ENCODE results near the gene TLL1.

Gene TLL1

DNA sequence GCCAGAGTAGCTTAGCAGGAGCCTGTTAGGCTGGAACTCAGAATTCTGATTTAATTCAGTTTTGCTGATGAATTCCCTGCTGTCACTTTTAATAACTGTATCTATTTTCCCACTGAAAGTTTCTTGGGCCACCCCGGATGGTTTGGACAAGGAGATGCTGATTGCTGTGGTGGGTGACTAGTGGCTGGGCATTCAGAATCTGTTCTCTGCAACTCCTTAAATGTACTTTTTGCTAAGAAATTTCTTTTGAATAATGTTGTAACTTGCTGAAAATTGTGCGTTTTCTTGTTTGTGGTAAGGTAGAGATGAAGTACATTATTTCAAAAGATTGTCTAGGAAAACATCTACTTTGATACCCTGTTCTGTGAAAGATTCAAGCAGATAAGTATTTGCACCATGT lies 2.4 kb downstream of the TLL1 start:
- TF ChIP-seq, protein P1, sequence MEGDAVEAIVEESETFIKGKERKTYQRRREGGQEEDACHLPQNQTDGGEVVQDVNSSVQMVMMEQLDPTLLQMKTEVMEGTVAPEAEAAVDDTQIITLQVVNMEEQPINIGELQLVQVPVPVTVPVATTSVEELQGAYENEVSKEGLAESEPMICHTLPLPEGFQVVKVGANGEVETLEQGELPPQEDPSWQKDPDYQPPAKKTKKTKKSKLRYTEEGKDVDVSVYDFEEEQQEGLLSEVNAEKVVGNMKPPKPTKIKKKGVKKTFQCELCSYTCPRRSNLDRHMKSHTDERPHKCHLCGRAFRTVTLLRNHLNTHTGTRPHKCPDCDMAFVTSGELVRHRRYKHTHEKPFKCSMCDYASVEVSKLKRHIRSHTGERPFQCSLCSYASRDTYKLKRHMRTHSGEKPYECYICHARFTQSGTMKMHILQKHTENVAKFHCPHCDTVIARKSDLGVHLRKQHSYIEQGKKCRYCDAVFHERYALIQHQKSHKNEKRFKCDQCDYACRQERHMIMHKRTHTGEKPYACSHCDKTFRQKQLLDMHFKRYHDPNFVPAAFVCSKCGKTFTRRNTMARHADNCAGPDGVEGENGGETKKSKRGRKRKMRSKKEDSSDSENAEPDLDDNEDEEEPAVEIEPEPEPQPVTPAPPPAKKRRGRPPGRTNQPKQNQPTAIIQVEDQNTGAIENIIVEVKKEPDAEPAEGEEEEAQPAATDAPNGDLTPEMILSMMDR (IDR thresholded peaks at IDR 0.05; ENCODE audit: borderline replicate concordance, control extremely low read depth, extremely low read depth, insufficient read depth, missing control alignments) = no peak
- in situ Hi-C loops (cut with MboI; ENCODE audit: low sequenced_read_pairs, unreplicated experiment) = no loop called here
- no peak for DNase-seq (ENCODE audit: low spot score)

DNA sequence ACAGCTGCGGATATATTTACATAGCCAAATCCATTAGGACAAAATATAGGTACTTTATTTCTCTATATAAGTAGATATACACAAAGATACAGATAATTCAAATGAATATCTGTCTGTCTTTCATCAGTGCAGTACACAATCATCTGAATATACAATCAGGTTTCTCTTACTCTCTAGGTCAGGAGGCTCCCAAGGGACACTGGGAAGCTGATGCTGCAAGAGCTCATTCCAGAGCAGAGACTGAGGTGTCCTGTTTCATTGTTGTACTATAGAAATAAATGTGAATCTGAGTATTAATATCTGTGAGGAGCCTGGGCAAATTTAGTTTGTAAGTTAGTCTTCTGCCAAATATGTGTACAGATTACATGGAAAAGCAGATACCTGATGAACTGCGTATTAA lies 4.2 kb downstream of the TLL1 start:
- in situ Hi-C loops (cut with MboI; ENCODE audit: low sequenced_read_pairs, unreplicated experiment) = no loop called here
- TF ChIP-seq, protein P1 (IDR thresholded peaks at IDR 0.05; ENCODE audit: borderline replicate concordance, control extremely low read depth, extremely low read depth, insufficient read depth, missing control alignments) = no peak
- no peak for DNase-seq (ENCODE audit: low spot score)

DNA sequence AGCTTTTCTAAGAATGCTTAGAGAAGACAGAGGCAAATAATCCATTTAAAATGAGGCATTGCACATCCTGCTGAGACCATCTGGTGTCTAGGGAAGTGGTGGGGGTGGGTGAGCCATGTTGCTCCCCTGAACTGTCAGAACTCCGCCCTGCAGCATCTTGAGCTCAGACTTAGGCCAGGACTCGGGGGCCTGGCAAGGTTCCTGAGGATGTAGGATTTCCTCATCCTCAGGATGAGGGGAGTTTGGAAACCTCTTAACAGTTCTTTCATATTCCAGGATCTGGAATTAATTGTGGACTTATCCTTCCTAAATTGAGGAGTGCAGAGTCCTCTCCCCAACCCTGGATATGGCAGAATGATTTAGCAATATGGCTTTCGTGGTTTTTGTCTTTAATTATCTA lies 6.6 kb downstream of the TLL1 start:
- in situ Hi-C loops (cut with MboI; ENCODE audit: low sequenced_read_pairs, unreplicated experiment) = no loop called here
- DNase-seq (ENCODE audit: low spot score) = no peak
- TF ChIP-seq, protein P1 (IDR thresholded peaks at IDR 0.05; ENCODE audit: borderline replicate concordance, control extremely low read depth, extremely low read depth, insufficient read depth, missing control alignments) = no peak

DNA sequence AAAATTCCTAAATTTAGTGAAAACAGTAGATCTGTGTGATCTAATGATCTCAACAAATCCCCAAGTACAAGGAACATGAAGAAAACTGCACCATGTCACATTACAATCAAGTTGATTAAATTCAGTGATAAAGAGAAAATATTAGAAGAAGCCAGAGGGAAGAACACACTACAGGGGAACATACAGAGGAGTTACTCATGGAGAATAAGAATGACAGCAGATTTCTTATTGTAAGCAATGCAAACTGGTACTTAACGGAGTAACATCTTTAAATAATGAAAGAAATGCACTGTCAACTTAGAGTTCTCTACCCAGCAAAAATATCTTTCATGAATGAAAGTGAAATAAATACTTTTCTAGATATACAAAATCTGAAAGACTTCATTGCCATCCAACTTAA lies 21.1 kb downstream of the TLL1 start:
- no peak for DNase-seq (ENCODE audit: low spot score)
- TF ChIP-seq, protein P1 (IDR thresholded peaks at IDR 0.05; ENCODE audit: borderline replicate concordance, control extremely low read depth, extremely low read depth, insufficient read depth, missing control alignments) = no peak
- in situ Hi-C loops (cut with MboI; ENCODE audit: low sequenced_read_pairs, unreplicated experiment) = no loop called here

DNA sequence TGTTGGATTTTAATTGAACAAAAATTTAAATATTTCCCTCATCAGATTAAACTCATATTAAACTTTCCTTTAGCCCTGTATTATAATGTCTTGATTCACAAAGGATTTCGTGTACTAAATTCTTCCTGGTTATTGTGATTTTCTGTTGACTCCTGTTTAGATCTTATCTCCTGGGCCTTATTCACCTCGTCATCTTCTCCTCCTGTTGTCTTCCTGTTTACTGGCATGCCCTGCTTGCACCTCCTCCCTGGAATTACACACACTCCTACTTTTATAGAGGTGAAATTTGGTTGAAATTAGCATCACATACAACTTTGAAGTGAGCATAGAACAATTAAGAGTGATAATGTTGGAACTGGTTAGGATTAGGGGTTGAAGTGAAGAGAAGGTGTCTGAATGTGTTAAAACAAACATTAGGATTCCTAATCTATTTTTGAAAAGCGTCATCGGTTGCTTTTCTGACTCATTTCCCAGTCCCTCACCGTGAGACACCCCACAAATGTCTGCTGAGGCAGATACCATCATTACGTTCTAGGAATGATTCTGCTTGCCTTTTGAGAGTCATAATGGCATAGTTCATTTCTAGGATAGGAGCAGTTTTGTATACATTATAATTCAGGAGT lies 32.5 kb downstream of the TLL1 start:
- TF ChIP-seq, protein P1 (IDR thresholded peaks at IDR 0.05; ENCODE audit: borderline replicate concordance, control extremely low read depth, extremely low read depth, insufficient read depth, missing control alignments) = no peak
- in situ Hi-C loops (cut with MboI; ENCODE audit: low sequenced_read_pairs, unreplicated experiment) = no loop called here
- DNase-seq (ENCODE audit: low spot score) = no peak

DNA sequence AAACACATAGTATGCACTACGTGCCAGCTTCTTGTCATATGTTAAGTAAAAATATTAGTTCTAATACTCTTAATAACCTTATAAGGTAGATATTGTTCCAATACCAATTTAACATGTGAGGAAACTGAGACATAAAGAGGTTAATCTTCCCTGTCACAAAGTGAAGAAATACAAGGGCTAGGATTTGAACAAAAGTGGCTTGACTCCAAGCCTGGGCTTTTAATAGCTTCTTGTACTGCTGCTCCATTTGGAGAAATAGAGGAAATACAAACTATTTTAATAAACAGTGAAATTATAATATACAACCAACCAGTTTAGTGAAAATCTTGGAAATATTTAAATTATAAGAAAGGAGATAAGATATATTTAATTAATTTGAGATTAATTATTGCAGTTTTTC lies 33.2 kb downstream of the TLL1 start:
- TF ChIP-seq, protein P1 (IDR thresholded peaks at IDR 0.05; ENCODE audit: borderline replicate concordance, control extremely low read depth, extremely low read depth, insufficient read depth, missing control alignments) = no peak
- in situ Hi-C loops (cut with MboI; ENCODE audit: low sequenced_read_pairs, unreplicated experiment) = no loop called here
- DNase-seq (ENCODE audit: low spot score) = no peak
